Ascending aorta (tissue), 2 donors: Measurements from ENCODE around the gene FBXO21. TPM values are rescaled to one million over a fixed set of nuclear protein-coding genes. Genes with fewer than 3 reads are reported as not detected.

Source experiments
- DNase-seq, 2 donors: peaks; one replicate each; pipeline ENCODE4 v3.0.0-alpha.2; 2019; ENCODE audit warnings: low spot score in 2 of 2
- H3K27ac ChIP-seq, 2 donors: fragments of 200-600 bp; sonication (generic); one replicate each; pipeline ENCODE4 v1.5.1; 2016 to 2017; ENCODE audit warnings: mild to moderate bottlenecking in 1 of 2
- H3K27me3 ChIP-seq: fragments of 200-600 bp; sonication (generic); one replicate; pipeline ENCODE4 v1.5.1; 2017
- H3K36me3 ChIP-seq, 2 donors: fragments of 200-600 bp; sonication (generic); one replicate each; pipeline ENCODE4 v1.5.1; 2016
- H3K4me1 ChIP-seq, 2 donors: fragments of 200-600 bp; sonication (generic); one replicate each; pipeline ENCODE4 v1.5.1; 2016 to 2017; ENCODE audit warnings: mild to moderate bottlenecking in 1 of 2
- H3K4me3 ChIP-seq, 2 donors: fragments of 200-600 bp; sonication (generic); one replicate each; pipeline ENCODE4 v1.5.1; 2016 to 2017; ENCODE audit warnings: mild to moderate bottlenecking in 1 of 2
- H3K9me3 ChIP-seq, 2 donors: fragments of 200-600 bp; sonication (generic); one replicate each; pipeline ENCODE4 v1.5.1; 2016
- CTCF ChIP-seq, 3 experiments: fragments of 200-600 bp in 2 of 3; fragments of 450-650 bp in 1 of 3; sonication (generic) in 2 of 3; IDR thresholded peaks; one replicate each; pipeline ENCODE4 v1.5.1; 2016 to 2019; ENCODE audit warnings: antibody characterized with exemption in 3 of 3, mild to moderate bottlenecking in 1 of 3, moderate library complexity in 1 of 3
- intact Hi-C: fragments of 100-400 bp; cut with DNase I; formaldehyde crosslinking; loops from one replicate; pipeline ENCODE4 v1.15.1; 2023
- total RNA-seq: library from RNA; depleted of rRNA; stranded (reverse); fragments of >200 nt; gene quantifications from one replicate; pipeline ENCODE4 v1.1.0, GENCODE V29; 2016

Gene FBXO21
- total RNA-seq, 1 donor from 2014 or later: 35.9 TPM

DNA sequence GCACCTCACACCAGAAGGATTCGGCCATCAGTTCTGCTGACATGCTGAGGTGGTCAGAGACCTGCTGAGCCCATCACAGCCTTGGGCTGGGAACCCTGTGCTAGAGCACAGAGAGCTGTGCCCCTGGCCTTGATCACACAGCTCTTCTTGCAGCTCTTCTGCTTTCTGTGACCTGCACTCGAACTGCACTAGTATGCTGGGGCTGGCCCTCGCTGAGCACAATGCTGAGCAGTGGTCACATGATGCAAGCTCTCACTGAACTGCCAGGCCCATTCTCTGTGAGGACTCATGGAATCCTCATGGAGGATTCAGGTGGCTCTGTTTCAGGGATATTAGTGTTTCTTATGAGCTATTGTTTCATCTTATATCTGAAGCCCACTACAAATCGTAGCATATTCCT lies 22.5 kb downstream of the FBXO21 start:
- H3K4me3 ChIP-seq: no peak overlapping the region
- H3K4me1 ChIP-seq: no peaks in the 10 kb centered on the region
- no peak overlapping the region for H3K27ac ChIP-seq
- intact Hi-C loops: no loop called here
- H3K9me3 ChIP-seq: no peaks in the 10 kb centered on the region
- H3K27me3 ChIP-seq: no peaks in the 10 kb centered on the region
- peaks cover 76 to 97% of the 10 kb centered on the region in 2 donors for H3K36me3 ChIP-seq
- TF ChIP-seq CTCF (IDR thresholded peaks at IDR 0.05): no peak
- no peak for DNase-seq

DNA sequence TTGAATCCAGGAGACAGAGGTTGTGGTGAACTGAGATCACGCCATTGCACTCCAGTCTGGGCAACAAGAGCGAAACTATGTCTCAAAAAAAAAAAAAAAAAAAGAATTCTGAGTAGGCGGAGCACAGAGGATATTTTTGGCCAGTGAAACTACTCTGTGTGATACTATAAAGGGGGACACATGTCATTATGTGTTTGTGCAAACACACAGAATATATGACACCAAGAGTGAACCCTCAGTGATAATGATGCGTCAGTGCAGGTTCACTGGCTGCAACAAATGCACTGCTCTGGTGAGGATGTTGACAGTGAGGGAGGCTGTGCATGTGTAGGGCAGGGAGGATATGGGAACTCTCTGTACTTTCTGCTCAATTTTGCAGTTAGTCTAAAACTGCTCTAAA lies 24.2 kb downstream of the FBXO21 start:
- H3K9me3 ChIP-seq: no peaks in the 10 kb centered on the region
- TF ChIP-seq CTCF (IDR thresholded peaks at IDR 0.05): no peak
- no peak for DNase-seq
- H3K36me3 ChIP-seq: peaks cover 83 to 97% of the 10 kb centered on the region in 2 donors
- no peak overlapping the region for H3K4me3 ChIP-seq
- H3K27ac ChIP-seq: no peak overlapping the region
- H3K27me3 ChIP-seq: no peaks in the 10 kb centered on the region
- intact Hi-C loops: no loop called here
- no peaks in the 10 kb centered on the region for H3K4me1 ChIP-seq

- DNase-seq: no peak
- H3K4me3 ChIP-seq: no peak overlapping the region
- H3K9me3 ChIP-seq: no peaks in the 10 kb centered on the region
- intact Hi-C loops: no loop called here
- H3K27ac ChIP-seq: no peak overlapping the region
- no peak for TF ChIP-seq CTCF (IDR thresholded peaks at IDR 0.05)
- no peaks in the 10 kb centered on the region for H3K27me3 ChIP-seq
- no peaks in the 10 kb centered on the region for H3K4me1 ChIP-seq
- peaks cover 80 to 96% of the 10 kb centered on the region in 2 donors for H3K36me3 ChIP-seq
These were observed 24.9 kb downstream of the FBXO21 start for GRCh38 chr12:117165342-117165741.

DNA sequence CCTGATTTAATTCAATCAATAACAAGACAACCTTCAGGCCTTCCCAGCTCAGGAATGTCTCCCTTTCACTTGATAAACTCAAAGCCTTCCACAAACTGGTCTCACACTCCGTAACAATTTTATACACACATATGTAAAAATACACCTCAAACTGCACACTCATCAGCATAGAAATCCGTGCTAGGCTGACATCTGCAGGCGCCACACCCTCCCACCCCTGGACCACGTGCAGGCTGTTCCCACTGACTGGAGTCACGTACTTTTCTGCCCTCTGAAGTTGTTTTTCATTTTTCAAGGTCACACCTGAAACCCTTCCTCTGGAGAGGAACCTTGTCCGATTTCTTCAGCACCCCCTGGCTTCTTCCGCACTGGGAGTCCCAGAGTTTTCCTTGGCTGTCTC lies 27.6 kb downstream of the FBXO21 start:
- Histone ChIP-seq H3K4me1 (no peaks in the 10 kb centered on the region), H3K9me3 (no peaks in the 10 kb centered on the region), H3K4me3 (no peak overlapping the region), H3K36me3 (peaks cover 90 to 99% of the 10 kb centered on the region in 2 donors), H3K27ac (no peak overlapping the region), H3K27me3 (no peaks in the 10 kb centered on the region)
- no peak for DNase-seq
- intact Hi-C loops: no loop called here
- no peak for TF ChIP-seq CTCF (IDR thresholded peaks at IDR 0.05)

- intact Hi-C loops: no loop called here
- Histone ChIP-seq H3K9me3 (no peaks in the 10 kb centered on the region), H3K36me3 (peaks cover 90 to 99% of the 10 kb centered on the region in 2 donors)
These were observed 28.1 kb downstream of the FBXO21 start for GRCh38 chr12:117162167-117162539.

More at GRCh38 chr12:117162167-117162539, 28.1 kb downstream of the FBXO21 start:
- no peak for DNase-seq
- Histone ChIP-seq H3K27me3 (no peaks in the 10 kb centered on the region), H3K4me3 (no peak overlapping the region), H3K27ac (no peak overlapping the region), H3K4me1 (no peaks in the 10 kb centered on the region)
- TF ChIP-seq CTCF (IDR thresholded peaks at IDR 0.05): no peak
